ENCODE measurements around the gene ZNF428.
"Not testable (repeated sequence)": the region's sequence is repeated elsewhere in the genome, so short reads cannot be mapped to it uniquely, and the experiment has no call there.

Gene ZNF428

GRCh38 chr19:43639519-43640423 is 20.3 kb upstream of the ZNF428 start, which contains the start of gene CADM4:
Gene CADM4 (minus strand): TSS chr19:43639850. CDS start chr19:43639790, 60 bp downstream.
- no peak for DNase-seq

GRCh38 chr19:43638995-43639518 is 19.6 kb upstream of the ZNF428 start:
- no peak for DNase-seq

GRCh38 chr19:43638214-43638994 is 19.0 kb upstream of the ZNF428 start:
- DNase-seq = no peak

GRCh38 chr19:43636121-43636683 is 16.8 kb upstream of the ZNF428 start:
- no peak for DNase-seq

- DNase-seq = not testable (repeated sequence)
Measured at GRCh38 chr19:43635561-43635940, 16.1 kb upstream of the ZNF428 start.

GRCh38 chr19:43634872-43635560 is 15.6 kb upstream of the ZNF428 start:
- DNase-seq = no peak

GRCh38 chr19:43634506-43634871 is 15.1 kb upstream of the ZNF428 start:
- DNase-seq = no peak

- DNase-seq = no peak
Measured at GRCh38 chr19:43634068-43634467, 14.6 kb upstream of the ZNF428 start.

GRCh38 chr19:43633520-43633919 is 14.1 kb upstream of the ZNF428 start:
- no peak for DNase-seq

- DNase-seq = no peak
Measured at GRCh38 chr19:43631491-43631890, 12.1 kb upstream of the ZNF428 start.

- DNase-seq = no peak
Measured at GRCh38 chr19:43628646-43629326, 9.4 kb upstream of the ZNF428 start.

- DNase-seq = no peak
Measured at GRCh38 chr19:43626838-43627237, 7.4 kb upstream of the ZNF428 start.

GRCh38 chr19:43625918-43626579 is 6.6 kb upstream of the ZNF428 start:
- no peak for DNase-seq

GRCh38 chr19:43624933-43625332 is 5.5 kb upstream of the ZNF428 start:
- no peak for DNase-seq

GRCh38 chr19:43623889-43624670 is 4.7 kb upstream of the ZNF428 start:
- DNase-seq = no peak

- DNase-seq = no peak
Measured at GRCh38 chr19:43622956-43623355, 3.5 kb upstream of the ZNF428 start.

GRCh38 chr19:43622070-43622469 is 2.6 kb upstream of the ZNF428 start:
- DNase-seq = no peak

GRCh38 chr19:43620061-43621001 is 902 bp upstream of the ZNF428 start:
- DNase-seq = no peak

GRCh38 chr19:43618921-43619261 is 538 bp downstream of the ZNF428 start:
- DNase-seq = peak; percentile 84

GRCh38 chr19:43616954-43617353 is 2.5 kb downstream of the ZNF428 start:
- no peak for DNase-seq

Measured in DMS79 (cell line).